NCI-H774 (cell line): ENCODE measurements around the gene LHX4.

ENCODE experiments used
- DNase-seq: peaks from one replicate; lab custom pipeline; 2025; lab: John Stamatoyannopoulos, UW

The LHX4 gene

GRCh38 chr1:180309338-180309737 lies 79.3 kb downstream of the LHX4 start:
- DNase-seq, result no peak

- no peak for DNase-seq
These were observed 80.0 kb downstream of the LHX4 start for GRCh38 chr1:180310095-180310494.

DNA sequence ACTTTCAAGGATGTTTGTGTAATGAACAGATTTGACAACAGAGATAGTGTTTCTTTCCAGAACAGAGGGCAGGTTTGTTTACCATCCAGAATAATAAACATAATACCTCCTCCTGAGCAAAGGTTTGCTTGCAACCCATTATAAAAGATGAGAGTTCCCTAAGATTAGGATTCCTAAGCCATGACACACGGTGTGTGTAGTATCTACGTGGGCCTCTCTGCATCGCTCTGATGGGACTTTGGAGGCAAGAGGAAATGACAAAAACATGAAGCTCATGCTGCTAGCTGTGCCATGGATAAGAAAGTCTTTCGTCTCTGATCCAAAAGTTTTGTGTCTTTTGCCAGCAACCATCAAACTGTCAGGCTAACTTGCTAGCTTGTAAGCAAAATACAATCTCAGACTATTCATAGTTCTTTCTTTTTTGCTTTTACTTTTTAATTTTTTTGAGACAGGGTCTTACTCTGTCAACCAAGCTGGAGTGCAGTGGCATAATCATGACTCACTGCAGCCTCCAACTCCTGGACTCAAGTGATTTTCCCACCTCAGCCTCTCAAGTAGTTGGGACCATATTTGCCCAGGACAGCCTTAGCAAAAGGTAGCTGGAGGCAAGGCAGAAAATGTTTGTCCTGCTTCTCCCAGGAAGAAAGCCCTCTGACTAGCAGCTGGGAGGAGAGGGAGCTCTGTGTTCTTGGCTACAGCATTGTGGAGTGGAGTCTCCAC lies 81.1 kb downstream of the LHX4 start:
- DNase-seq, result no peak

GRCh38 chr1:180312926-180313325 lies 82.9 kb downstream of the LHX4 start:
- no peak for DNase-seq

- DNase-seq, result no peak
These were observed 97.0 kb downstream of the LHX4 start for GRCh38 chr1:180327089-180327488.
